K562 (cell line): ENCODE data around the gene USP20. TPM values are rescaled to one million over a fixed set of nuclear protein-coding genes. Genes with fewer than 3 reads are reported as not detected.

ENCODE experiments used
- XRCC3 ChIP-seq: fragments of 450-650 bp; IDR thresholded peaks from 2 replicates; pipeline ENCODE4 v1.6.1; 2017; ENCODE audit warnings: mild to moderate bottlenecking, moderate library complexity
- polyA plus RNA-seq, 8 experiments: library from polyadenylated mRNA; depleted of rRNA in 4 of 8; stranded (reverse) in 5 of 8; unstranded in 3 of 8; fragments of >200 nt; fragmentation: Nextera tagmentation in 2 of 8; fragmentation: Illumina TruSeq in 1 of 8; extraction: Ambion mirVana in 2 of 8; extraction: Trizol in 1 of 8; gene quantifications; 2 replicates each; pipeline versions ENCODE4 v1.2.1 to v1.2.3, GENCODE V29; 2011 to 2014; ENCODE audit warnings: inconsistent platforms in 1 of 8, missing spikeins in 1 of 8
- total RNA-seq, 7 experiments: library from RNA; depleted of rRNA in 6 of 7; stranded (reverse); fragments of >200 nt in 6 of 7; fragmentation: Illumina TruSeq in 2 of 7; extraction: Trizol in 2 of 7; gene quantifications; 2 replicates each; pipeline versions ENCODE4 v1.2.1 to v1.2.3, GENCODE V29; 2011 to 2021; ENCODE audit warnings: low replicate concordance in 1 of 7
- TF ChIP-seq, protein P1 (sequence below), 2 experiments: fragments of 450-650 bp in 1 of 2; sonication (generic) in 1 of 2; formaldehyde crosslinking in 1 of 2; IDR thresholded peaks; 2 replicates each; pipeline versions ENCODE4 v1.7.1 to v1.9.0; 2016 to 2022; ENCODE audit warnings: inconsistent platforms in 1 of 2, mild to moderate bottlenecking in 1 of 2, missing genetic modification reagents in 1 of 2
- TF ChIP-seq, protein P2 (sequence below), 3 experiments: fragments of 200-800 bp in 1 of 3; fragments of 250-450 bp in 1 of 3; fragments of 450-650 bp in 1 of 3; sonication (Bioruptor Pico) in 1 of 3; sonication (Bioruptor generic) in 1 of 3; formaldehyde crosslinking in 1 of 3; IDR thresholded peaks; 2 replicates each; pipeline versions ENCODE4 v1.6.1 to v1.8.0; 2016 to 2022; ENCODE audit warnings: mild to moderate bottlenecking in 2 of 3, missing genetic modification characterization in 2 of 3, missing compliant biosample characterization in 1 of 3, moderate library complexity in 1 of 3
- TF ChIP-seq, protein P3 (sequence below): sonication (generic); formaldehyde crosslinking; IDR thresholded peaks from 2 replicates; pipeline ENCODE4 v1.8.1; 2023; ENCODE audit warnings: missing genetic modification reagents, mild to moderate bottlenecking, borderline replicate concordance
- TF ChIP-seq, protein P4 (sequence below): IDR thresholded peaks from 2 replicates; pipeline ENCODE4 v1.6.1; 2011; ENCODE audit not compliant: insufficient read length; ENCODE audit errors: extremely low read depth

USP20 gene
- total and polyA plus RNA-seq, 9 of the 15 experiments (the other 6 are each of a cell fraction or from before 2014, with no cell fraction given): 1.9 to 136 (median 49.1) TPM

DNA sequence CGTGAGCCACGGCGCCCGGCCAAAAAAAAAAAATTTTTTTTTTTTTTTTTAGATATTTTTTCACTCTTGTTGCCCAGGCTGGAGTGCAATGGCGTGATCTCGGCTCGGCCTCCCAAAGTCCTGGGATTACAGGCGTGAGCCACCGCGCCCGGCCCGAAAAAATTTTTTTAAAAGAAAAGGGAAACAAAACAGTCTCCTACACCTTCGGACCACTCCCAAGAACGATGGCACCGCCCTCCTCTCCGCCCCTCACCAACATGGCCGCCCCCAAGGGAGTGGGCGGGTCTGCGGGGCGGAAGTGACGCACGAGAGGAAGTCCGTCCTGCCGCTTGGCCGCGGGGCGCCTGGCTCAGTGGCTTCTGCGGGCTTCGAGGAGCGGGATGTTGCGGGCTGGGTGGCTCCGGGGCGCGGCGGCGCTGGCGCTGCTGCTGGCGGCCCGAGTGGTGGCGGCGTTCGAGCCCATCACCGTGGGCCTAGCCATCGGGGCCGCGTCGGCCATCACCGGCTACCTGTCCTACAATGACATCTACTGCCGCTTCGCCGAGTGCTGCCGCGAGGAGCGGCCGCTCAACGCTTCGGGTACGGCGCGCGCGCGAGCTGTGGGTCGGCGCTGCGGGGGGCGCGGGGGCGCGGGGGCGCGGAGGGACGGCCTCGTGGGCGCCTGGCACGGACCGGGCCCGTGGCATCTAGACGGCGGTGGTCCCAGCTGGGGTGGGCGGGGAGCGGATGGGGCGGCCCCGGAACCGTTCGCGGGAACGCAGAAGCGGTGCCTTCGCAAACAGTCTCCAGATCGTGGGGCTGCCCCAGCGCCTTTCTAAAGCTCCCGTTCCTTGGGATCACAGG lies 32.2 kb upstream of the USP20 start, which contains the start of gene TOR1B (continued):
- TF ChIP-seq, protein P1, sequence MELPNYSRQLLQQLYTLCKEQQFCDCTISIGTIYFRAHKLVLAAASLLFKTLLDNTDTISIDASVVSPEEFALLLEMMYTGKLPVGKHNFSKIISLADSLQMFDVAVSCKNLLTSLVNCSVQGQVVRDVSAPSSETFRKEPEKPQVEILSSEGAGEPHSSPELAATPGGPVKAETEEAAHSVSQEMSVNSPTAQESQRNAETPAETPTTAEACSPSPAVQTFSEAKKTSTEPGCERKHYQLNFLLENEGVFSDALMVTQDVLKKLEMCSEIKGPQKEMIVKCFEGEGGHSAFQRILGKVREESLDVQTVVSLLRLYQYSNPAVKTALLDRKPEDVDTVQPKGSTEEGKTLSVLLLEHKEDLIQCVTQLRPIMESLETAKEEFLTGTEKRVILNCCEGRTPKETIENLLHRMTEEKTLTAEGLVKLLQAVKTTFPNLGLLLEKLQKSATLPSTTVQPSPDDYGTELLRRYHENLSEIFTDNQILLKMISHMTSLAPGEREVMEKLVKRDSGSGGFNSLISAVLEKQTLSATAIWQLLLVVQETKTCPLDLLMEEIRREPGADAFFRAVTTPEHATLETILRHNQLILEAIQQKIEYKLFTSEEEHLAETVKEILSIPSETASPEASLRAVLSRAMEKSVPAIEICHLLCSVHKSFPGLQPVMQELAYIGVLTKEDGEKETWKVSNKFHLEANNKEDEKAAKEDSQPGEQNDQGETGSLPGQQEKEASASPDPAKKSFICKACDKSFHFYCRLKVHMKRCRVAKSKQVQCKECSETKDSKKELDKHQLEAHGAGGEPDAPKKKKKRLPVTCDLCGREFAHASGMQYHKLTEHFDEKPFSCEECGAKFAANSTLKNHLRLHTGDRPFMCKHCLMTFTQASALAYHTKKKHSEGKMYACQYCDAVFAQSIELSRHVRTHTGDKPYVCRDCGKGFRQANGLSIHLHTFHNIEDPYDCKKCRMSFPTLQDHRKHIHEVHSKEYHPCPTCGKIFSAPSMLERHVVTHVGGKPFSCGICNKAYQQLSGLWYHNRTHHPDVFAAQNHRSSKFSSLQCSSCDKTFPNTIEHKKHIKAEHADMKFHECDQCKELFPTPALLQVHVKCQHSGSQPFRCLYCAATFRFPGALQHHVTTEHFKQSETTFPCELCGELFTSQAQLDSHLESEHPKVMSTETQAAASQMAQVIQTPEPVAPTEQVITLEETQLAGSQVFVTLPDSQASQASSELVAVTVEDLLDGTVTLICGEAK (IDR thresholded peaks at IDR 0.05): peak; percentile 99
- TF ChIP-seq, protein P1 (CRISPR knock-in tag; IDR thresholded peaks at IDR 0.05): no peak
- TF ChIP-seq, protein P2, sequence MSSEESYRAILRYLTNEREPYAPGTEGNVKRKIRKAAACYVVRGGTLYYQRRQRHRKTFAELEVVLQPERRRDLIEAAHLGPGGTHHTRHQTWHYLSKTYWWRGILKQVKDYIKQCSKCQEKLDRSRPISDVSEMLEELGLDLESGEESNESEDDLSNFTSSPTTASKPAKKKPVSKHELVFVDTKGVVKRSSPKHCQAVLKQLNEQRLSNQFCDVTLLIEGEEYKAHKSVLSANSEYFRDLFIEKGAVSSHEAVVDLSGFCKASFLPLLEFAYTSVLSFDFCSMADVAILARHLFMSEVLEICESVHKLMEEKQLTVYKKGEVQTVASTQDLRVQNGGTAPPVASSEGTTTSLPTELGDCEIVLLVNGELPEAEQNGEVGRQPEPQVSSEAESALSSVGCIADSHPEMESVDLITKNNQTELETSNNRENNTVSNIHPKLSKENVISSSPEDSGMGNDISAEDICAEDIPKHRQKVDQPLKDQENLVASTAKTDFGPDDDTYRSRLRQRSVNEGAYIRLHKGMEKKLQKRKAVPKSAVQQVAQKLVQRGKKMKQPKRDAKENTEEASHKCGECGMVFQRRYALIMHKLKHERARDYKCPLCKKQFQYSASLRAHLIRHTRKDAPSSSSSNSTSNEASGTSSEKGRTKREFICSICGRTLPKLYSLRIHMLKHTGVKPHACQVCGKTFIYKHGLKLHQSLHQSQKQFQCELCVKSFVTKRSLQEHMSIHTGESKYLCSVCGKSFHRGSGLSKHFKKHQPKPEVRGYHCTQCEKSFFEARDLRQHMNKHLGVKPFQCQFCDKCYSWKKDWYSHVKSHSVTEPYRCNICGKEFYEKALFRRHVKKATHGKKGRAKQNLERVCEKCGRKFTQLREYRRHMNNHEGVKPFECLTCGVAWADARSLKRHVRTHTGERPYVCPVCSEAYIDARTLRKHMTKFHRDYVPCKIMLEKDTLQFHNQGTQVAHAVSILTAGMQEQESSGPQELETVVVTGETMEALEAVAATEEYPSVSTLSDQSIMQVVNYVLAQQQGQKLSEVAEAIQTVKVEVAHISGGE (CRISPR knock-in tag; IDR thresholded peaks at IDR 0.05): peak; percentile 86 to 98 (median 95); a peak in 5 of 6 replicates
- TF ChIP-seq XRCC3: no peak
- TF ChIP-seq, protein P3, sequence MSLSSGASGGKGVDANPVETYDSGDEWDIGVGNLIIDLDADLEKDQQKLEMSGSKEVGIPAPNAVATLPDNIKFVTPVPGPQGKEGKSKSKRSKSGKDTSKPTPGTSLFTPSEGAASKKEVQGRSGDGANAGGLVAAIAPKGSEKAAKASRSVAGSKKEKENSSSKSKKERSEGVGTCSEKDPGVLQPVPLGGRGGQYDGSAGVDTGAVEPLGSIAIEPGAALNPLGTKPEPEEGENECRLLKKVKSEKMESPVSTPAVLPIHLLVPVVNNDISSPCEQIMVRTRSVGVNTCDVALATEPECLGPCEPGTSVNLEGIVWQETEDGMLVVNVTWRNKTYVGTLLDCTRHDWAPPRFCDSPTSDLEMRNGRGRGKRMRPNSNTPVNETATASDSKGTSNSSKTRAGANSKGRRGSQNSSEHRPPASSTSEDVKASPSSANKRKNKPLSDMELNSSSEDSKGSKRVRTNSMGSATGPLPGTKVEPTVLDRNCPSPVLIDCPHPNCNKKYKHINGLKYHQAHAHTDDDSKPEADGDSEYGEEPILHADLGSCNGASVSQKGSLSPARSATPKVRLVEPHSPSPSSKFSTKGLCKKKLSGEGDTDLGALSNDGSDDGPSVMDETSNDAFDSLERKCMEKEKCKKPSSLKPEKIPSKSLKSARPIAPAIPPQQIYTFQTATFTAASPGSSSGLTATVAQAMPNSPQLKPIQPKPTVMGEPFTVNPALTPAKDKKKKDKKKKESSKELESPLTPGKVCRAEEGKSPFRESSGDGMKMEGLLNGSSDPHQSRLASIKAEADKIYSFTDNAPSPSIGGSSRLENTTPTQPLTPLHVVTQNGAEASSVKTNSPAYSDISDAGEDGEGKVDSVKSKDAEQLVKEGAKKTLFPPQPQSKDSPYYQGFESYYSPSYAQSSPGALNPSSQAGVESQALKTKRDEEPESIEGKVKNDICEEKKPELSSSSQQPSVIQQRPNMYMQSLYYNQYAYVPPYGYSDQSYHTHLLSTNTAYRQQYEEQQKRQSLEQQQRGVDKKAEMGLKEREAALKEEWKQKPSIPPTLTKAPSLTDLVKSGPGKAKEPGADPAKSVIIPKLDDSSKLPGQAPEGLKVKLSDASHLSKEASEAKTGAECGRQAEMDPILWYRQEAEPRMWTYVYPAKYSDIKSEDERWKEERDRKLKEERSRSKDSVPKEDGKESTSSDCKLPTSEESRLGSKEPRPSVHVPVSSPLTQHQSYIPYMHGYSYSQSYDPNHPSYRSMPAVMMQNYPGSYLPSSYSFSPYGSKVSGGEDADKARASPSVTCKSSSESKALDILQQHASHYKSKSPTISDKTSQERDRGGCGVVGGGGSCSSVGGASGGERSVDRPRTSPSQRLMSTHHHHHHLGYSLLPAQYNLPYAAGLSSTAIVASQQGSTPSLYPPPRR (CRISPR knock-in tag): no peak
- TF ChIP-seq, protein P4, sequence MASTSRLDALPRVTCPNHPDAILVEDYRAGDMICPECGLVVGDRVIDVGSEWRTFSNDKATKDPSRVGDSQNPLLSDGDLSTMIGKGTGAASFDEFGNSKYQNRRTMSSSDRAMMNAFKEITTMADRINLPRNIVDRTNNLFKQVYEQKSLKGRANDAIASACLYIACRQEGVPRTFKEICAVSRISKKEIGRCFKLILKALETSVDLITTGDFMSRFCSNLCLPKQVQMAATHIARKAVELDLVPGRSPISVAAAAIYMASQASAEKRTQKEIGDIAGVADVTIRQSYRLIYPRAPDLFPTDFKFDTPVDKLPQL: no peak
